Fibroblast of upper back skin (primary cell): Measurements from ENCODE around the gene ABCA4.

ENCODE experiments used
- DNase-seq: peaks from one replicate; pipeline ENCODE4 v3.0.0-alpha.2; 2013

Gene ABCA4

GRCh38 chr1:94101613-94102525 lies 19.1 kb downstream of the ABCA4 start:
- DNase-seq, result no peak

GRCh38 chr1:94100785-94101612 lies 19.9 kb downstream of the ABCA4 start:
- DNase-seq, result no peak

GRCh38 chr1:94100129-94100784 lies 20.7 kb downstream of the ABCA4 start:
- DNase-seq, result no peak

GRCh38 chr1:94099303-94099702 lies 21.6 kb downstream of the ABCA4 start:
- DNase-seq, result no peak

GRCh38 chr1:94098585-94099111 lies 22.3 kb downstream of the ABCA4 start:
- DNase-seq, result no peak

GRCh38 chr1:94096797-94097549 lies 24.0 kb downstream of the ABCA4 start:
- DNase-seq, result no peak

- no peak for DNase-seq
Observed at GRCh38 chr1:94095744-94096469, 25.0 kb downstream of the ABCA4 start.

GRCh38 chr1:94095112-94095637 lies 25.8 kb downstream of the ABCA4 start:
- DNase-seq, result peak; percentile 83

GRCh38 chr1:94094469-94095111 lies 26.4 kb downstream of the ABCA4 start:
- DNase-seq, result peak; percentile 50

GRCh38 chr1:94093996-94094395 lies 27.0 kb downstream of the ABCA4 start:
- no peak for DNase-seq

- no peak for DNase-seq
Observed at GRCh38 chr1:94093396-94093795, 27.6 kb downstream of the ABCA4 start.

GRCh38 chr1:94092210-94092613 lies 28.7 kb downstream of the ABCA4 start:
- DNase-seq, result peak; percentile 76

GRCh38 chr1:94090761-94091160 lies 30.2 kb downstream of the ABCA4 start:
- DNase-seq, result no peak

GRCh38 chr1:94087193-94087592 lies 33.8 kb downstream of the ABCA4 start:
- no peak for DNase-seq

- no peak for DNase-seq
Observed at GRCh38 chr1:94084547-94084946, 36.4 kb downstream of the ABCA4 start.

- DNase-seq, result no peak
Observed at GRCh38 chr1:94084085-94084484, 36.9 kb downstream of the ABCA4 start.

GRCh38 chr1:94083681-94084080 lies 37.3 kb downstream of the ABCA4 start:
- DNase-seq, result no peak

GRCh38 chr1:94081566-94082344 lies 39.2 kb downstream of the ABCA4 start:
- DNase-seq, result peak; percentile 81

GRCh38 chr1:94079989-94080388 lies 41.0 kb downstream of the ABCA4 start:
- no peak for DNase-seq
